ENCODE results near the gene PTPA. TPM values are rescaled to one million over a fixed set of nuclear protein-coding genes. Genes with fewer than 3 reads are reported as not detected.

Gene PTPA
- total and polyA plus RNA-seq, 2 experiments from 2014 or later, result 60.8 to 113 TPM

- no peak for DNase-seq
- in situ Hi-C loops (cut with MboI), result no loop called here
- Histone ChIP-seq H3K27ac (peak overlapping the region; percentile 100), H3K36me3 (ENCODE audit: low read depth) (no peaks in the 10 kb centered on the region), H3K9me2 (ENCODE audit: insufficient read depth) (no peaks in the 10 kb centered on the region), H3K79me2 (ENCODE audit: insufficient read depth) (peaks cover 30% of the 10 kb centered on the region), H3K4me3 (no peak overlapping the region), H3F3A (ENCODE audit: insufficient read depth) (peaks cover 24% of the 10 kb centered on the region), H3K27me3 (replicated peaks; ENCODE audit: insufficient read depth) (no peaks in the 10 kb centered on the region), H3K9me3 (ENCODE audit: low read depth) (no peaks in the 10 kb centered on the region), H4K20me1 (ENCODE audit: insufficient read depth) (no peaks in the 10 kb centered on the region), H3K4me2 (ENCODE audit: unreplicated experiment) (peak overlapping the region; percentile 78), H3K4me1 (ENCODE audit: insufficient read depth) (peaks cover 79% of the 10 kb centered on the region), H2AFZ (no peak overlapping the region), H3K9ac (peak overlapping the region; percentile 99)
- 62 to 65% methylated on average over 15 of the region's 15 CpGs for WGBS, 2 experiments (ENCODE audit: low coverage in 1 of 2, low lambda C conversion rate in 2 of 2, missing lambda C conversion rate in 2 of 2)
- TF ChIP-seq EZH2 (IDR thresholded peaks at IDR 0.05; ENCODE audit: insufficient read depth, poor library complexity, severe bottlenecking) (no peak), EZH2phosphoT487 (IDR thresholded peaks at IDR 0.05; ENCODE audit: insufficient read depth, low read depth) (no peak)
Measured at GRCh38 chr9:129142138-129142935, 31.1 kb downstream of the PTPA start.

DNA sequence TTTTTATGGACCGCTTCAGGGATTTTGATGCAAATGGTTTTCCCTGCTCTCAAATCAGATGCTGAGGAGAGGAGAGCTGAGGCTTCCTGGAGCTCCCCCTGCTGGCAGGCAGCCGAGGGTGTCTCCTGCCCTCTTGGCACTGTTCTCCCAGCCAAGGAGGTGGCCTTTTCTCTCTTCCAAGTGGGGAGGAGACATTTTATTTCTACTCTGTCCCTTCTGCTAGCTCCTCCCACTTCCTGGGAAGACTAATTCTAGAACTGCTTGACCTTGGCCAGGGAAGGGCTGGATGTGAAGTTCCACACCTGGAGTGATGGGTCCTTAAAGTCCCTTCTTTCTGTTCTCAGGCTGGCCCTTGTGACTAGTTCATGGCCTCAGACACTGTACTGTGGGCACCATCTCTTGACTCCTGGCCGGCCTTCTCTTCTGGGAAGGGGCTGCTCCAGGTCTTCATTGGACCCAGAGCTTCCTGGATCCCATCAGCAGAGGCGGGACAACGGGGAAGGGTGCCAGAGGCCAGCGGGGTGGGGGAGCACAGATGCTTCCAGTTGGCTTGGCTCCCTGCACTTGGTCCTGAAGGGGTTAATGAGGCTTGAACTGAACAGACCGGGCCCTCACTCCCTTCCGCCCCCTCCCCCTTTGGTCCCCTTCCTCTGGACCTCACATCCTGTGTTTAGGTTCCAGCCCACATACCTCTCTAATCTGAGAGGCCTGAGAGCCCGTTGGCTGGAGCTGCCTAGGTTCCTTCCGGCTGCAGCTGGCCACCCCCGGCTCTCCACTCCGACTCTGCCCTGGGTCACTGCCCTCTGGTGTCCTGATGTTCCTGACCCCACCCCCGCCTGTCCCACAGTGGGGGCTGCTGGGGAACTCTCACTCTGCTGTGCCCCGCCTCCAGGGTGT is 32.1 kb downstream of the PTPA start:
- Histone ChIP-seq H3K27me3 (replicated peaks; ENCODE audit: insufficient read depth) (no peaks in the 10 kb centered on the region), H3K79me2 (ENCODE audit: insufficient read depth) (peaks cover 30% of the 10 kb centered on the region), H3K9me3 (ENCODE audit: low read depth) (no peaks in the 10 kb centered on the region), H2AFZ (no peak overlapping the region), H3K4me3 (peak overlapping the region; percentile 3; the same call in 1 of the 2 replicates), H3K9me2 (ENCODE audit: insufficient read depth) (no peaks in the 10 kb centered on the region), H3F3A (ENCODE audit: insufficient read depth) (peaks cover 24% of the 10 kb centered on the region), H3K9ac (peak overlapping the region; percentile 99), H4K20me1 (ENCODE audit: insufficient read depth) (no peaks in the 10 kb centered on the region), H3K27ac (peak overlapping the region; percentile 100), H3K4me1 (ENCODE audit: insufficient read depth) (peaks cover 74% of the 10 kb centered on the region), H3K4me2 (ENCODE audit: unreplicated experiment) (peak overlapping the region; percentile 78), H3K36me3 (ENCODE audit: low read depth) (no peaks in the 10 kb centered on the region)
- peak; percentile 93 for DNase-seq
- 15 to 21% methylated on average over 9 to 14 of the region's 14 CpGs for WGBS, 2 experiments (ENCODE audit: low coverage in 1 of 2, low lambda C conversion rate in 2 of 2, missing lambda C conversion rate in 2 of 2)
- in situ Hi-C loops (cut with MboI), result no loop called here
- TF ChIP-seq EZH2phosphoT487 (IDR thresholded peaks at IDR 0.05; ENCODE audit: insufficient read depth, low read depth), result no peak
- no peak for TF ChIP-seq EZH2 (IDR thresholded peaks at IDR 0.05; ENCODE audit: insufficient read depth, poor library complexity, severe bottlenecking)

DNA sequence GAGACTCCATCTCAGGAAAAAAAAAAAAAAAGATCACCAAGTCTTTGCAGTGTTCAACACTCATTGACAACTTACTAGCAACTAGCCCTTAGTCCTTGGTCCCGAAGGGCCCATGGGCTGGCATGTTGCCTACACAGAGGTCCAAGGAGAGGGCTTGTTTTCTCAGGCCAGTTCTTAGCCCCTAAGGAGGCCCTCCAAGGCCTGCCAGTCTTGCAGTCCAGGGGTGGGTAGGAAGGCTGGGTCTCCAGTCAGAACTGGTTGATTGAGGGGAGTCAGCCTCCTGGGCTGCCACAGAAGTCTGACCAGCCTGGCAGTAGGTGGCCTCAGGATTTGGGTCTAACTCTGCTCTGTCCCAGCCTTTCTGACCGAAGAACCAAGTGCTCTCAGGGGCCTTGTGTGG is 34.1 kb downstream of the PTPA start:
- Histone ChIP-seq H3K4me1 (ENCODE audit: insufficient read depth) (peaks cover 58% of the 10 kb centered on the region), H2AFZ (no peak overlapping the region)
- in situ Hi-C loops (cut with MboI), result no loop called here

DNA sequence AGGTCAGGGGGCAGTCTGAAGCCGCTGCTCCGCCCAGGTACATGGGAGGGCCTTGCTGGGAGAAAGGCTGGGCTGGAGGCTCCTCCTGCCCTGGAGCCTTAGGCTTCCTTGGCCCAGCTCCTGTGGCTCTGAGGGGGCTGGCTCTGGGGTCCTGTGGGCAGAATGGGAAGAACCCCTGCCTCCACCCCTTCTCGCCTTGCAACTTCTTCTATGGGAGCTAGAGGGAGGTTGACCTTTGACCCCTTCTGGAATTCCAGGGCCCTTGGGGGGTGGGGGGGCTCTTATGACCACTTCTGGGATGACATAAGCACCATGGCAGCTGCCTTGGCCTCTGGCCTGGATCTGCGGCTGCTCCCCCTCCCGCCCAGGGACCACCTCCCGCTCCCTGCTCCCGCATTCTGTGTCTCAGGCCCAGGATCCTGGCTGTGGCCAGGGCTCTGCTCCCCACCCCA is 34.7 kb downstream of the PTPA start:
- TF ChIP-seq EZH2phosphoT487 (IDR thresholded peaks at IDR 0.05; ENCODE audit: insufficient read depth, low read depth), result no peak
- TF ChIP-seq EZH2 (IDR thresholded peaks at IDR 0.05; ENCODE audit: insufficient read depth, poor library complexity, severe bottlenecking), result no peak
- Histone ChIP-seq H3K9me2 (ENCODE audit: insufficient read depth) (no peaks in the 10 kb centered on the region), H3K27me3 (replicated peaks; ENCODE audit: insufficient read depth) (no peaks in the 10 kb centered on the region), H3K4me2 (ENCODE audit: unreplicated experiment) (peak overlapping the region; percentile 40), H4K20me1 (ENCODE audit: insufficient read depth) (no peaks in the 10 kb centered on the region), H2AFZ (no peak overlapping the region), H3K4me3 (no peak overlapping the region; the same call in 1 of the 2 replicates), H3K4me1 (ENCODE audit: insufficient read depth) (peaks cover 54% of the 10 kb centered on the region), H3K36me3 (ENCODE audit: low read depth) (no peaks in the 10 kb centered on the region), H3K79me2 (ENCODE audit: insufficient read depth) (peaks cover 30% of the 10 kb centered on the region), H3K9me3 (ENCODE audit: low read depth) (no peaks in the 10 kb centered on the region), H3K9ac (peak overlapping the region; percentile 69), H3F3A (ENCODE audit: insufficient read depth) (peaks cover 14% of the 10 kb centered on the region), H3K27ac (peak overlapping the region; percentile 84)
- DNase-seq, result peak; percentile 79
- in situ Hi-C loops (cut with MboI), result no loop called here
- 23 to 36% methylated on average over 3 to 7 of the region's 7 CpGs for WGBS, 2 experiments (ENCODE audit: low coverage in 1 of 2, low lambda C conversion rate in 2 of 2, missing lambda C conversion rate in 2 of 2)

More for the DNA sequence above, 34.1 kb downstream of the PTPA start:
- Histone ChIP-seq H3K36me3 (ENCODE audit: low read depth) (no peaks in the 10 kb centered on the region), H3K4me2 (ENCODE audit: unreplicated experiment) (peak overlapping the region; percentile 40), H3K79me2 (ENCODE audit: insufficient read depth) (peaks cover 30% of the 10 kb centered on the region), H3K4me3 (no peak overlapping the region), H3K27me3 (replicated peaks; ENCODE audit: insufficient read depth) (no peaks in the 10 kb centered on the region), H3K9me2 (ENCODE audit: insufficient read depth) (no peaks in the 10 kb centered on the region), H4K20me1 (ENCODE audit: insufficient read depth) (no peaks in the 10 kb centered on the region), H3K9me3 (ENCODE audit: low read depth) (no peaks in the 10 kb centered on the region), H3K27ac (peak overlapping the region; percentile 84), H3K9ac (peak overlapping the region; percentile 69), H3F3A (ENCODE audit: insufficient read depth) (peaks cover 17% of the 10 kb centered on the region)
- DNase-seq, result no peak
- no peak for TF ChIP-seq EZH2phosphoT487 (IDR thresholded peaks at IDR 0.05; ENCODE audit: insufficient read depth, low read depth)
- no peak for TF ChIP-seq EZH2 (IDR thresholded peaks at IDR 0.05; ENCODE audit: insufficient read depth, poor library complexity, severe bottlenecking)
- 66 to 96% methylated on average over 2 of the region's 2 CpGs for WGBS, 2 experiments (ENCODE audit: low coverage in 1 of 2, low lambda C conversion rate in 2 of 2, missing lambda C conversion rate in 2 of 2)

Measured in GM23248 (cell line).